HFF-Myc (cell line): ENCODE measurements around the gene GLT8D1.
A peak's percentile ranks its signal among the peaks of the same experiment; 100 is the strongest.

Experiments used
- DNase-seq: peaks from one replicate; pipeline ENCODE4 v3.0.0-alpha.2; 2011; ENCODE audit warnings: low read depth; ENCODE audit errors: extremely low read depth
- H3K4me3 ChIP-seq: replicated peaks from 2 replicates; pipeline ENCODE4 v1.5.1; 2011; ENCODE audit warnings: low read depth, mild to moderate bottlenecking, control low read depth, low read length
- TF ChIP-seq, protein P1 (sequence below): IDR thresholded peaks from 2 replicates; pipeline ENCODE4 v1.5.1; 2012; ENCODE audit warnings: mild to moderate bottlenecking, low read depth, low read length, control low read depth; ENCODE audit errors: missing control alignments

The GLT8D1 gene, protein sequence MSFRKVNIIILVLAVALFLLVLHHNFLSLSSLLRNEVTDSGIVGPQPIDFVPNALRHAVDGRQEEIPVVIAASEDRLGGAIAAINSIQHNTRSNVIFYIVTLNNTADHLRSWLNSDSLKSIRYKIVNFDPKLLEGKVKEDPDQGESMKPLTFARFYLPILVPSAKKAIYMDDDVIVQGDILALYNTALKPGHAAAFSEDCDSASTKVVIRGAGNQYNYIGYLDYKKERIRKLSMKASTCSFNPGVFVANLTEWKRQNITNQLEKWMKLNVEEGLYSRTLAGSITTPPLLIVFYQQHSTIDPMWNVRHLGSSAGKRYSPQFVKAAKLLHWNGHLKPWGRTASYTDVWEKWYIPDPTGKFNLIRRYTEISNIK

DNA sequence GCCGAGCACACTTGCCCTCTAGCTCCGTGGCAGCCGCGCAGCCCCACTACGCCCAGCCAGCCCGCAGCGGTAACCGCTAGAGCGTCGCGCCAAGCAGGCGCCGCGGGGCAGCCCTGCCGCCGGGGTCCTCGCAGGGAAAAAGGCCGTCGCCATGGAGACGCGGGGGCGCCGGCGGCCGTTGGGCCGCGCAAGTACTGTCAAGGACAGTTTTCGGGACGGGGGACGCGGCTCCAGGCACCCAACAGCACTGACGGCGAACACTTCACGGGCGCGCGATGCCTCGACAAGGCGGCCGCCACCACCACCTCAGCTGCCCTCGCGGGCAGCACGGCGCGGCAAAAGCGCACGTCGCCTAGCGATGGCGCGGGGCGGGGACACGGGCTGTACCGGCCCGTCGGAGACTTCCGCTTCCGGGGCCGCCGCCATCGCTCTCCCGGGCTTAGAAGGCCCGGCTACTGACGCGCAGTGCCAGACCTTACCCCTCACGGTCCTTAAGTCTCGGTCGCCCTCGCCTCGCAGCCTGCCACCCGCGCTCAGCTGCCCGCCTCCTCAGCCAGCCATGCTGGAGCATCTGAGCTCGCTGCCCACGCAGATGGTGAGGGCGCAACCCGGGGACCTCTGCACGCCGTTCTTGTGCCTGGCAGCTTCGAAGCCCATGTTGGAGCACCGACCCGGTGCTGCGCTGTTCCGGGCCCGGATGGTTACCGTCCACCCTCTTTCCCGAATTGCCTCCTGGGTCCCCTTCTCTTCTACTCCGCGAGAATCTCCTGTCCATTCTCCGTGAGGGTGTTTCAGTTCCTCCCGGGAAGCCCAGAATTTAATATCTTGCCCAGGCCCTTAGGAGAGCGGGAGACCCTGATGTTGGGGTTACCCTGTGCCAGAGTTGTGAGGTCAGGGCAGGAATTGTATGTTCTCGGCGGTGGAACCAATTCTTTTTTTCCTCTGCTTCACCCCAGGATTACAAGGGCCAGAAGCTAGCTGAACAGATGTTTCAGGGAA, at the start of gene GLT8D1, which contains the start of gene SPCS1:
TSS of gene GLT8D1 (minus strand) at position 104 of the 999 bp plus-strand sequence. CDS start 5,331 bp downstream, outside the sequence.
TSS of gene SPCS1 (plus strand) at position 419 of the 999 bp plus-strand sequence. CDS start at position 560, 141 bp downstream.
- TF ChIP-seq, protein P1, sequence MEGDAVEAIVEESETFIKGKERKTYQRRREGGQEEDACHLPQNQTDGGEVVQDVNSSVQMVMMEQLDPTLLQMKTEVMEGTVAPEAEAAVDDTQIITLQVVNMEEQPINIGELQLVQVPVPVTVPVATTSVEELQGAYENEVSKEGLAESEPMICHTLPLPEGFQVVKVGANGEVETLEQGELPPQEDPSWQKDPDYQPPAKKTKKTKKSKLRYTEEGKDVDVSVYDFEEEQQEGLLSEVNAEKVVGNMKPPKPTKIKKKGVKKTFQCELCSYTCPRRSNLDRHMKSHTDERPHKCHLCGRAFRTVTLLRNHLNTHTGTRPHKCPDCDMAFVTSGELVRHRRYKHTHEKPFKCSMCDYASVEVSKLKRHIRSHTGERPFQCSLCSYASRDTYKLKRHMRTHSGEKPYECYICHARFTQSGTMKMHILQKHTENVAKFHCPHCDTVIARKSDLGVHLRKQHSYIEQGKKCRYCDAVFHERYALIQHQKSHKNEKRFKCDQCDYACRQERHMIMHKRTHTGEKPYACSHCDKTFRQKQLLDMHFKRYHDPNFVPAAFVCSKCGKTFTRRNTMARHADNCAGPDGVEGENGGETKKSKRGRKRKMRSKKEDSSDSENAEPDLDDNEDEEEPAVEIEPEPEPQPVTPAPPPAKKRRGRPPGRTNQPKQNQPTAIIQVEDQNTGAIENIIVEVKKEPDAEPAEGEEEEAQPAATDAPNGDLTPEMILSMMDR: no peak
- no peak for DNase-seq

DNA sequence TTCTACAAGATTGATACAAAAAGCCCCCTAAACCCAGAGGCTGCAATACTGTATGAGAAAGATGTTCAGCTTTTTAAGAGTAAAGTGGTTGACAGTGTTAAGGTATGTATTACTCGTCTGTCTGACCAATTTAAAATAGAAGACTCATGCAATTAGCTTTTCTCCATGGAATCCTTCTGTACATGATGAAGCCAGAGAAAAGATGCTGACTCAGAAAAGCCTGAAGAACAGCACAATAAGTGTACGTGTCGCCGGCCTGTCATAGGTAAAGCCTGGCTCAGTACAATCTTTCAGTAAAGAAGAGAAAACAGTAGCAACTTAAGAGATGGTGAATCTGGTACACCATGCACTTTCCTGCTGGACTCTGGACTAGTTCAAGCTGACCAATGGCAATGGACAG, 48.8 kb upstream of the GLT8D1 start:
- no peak overlapping the region for H3K4me3 ChIP-seq
- DNase-seq: no peak
- TF ChIP-seq, protein P1: no peak

More for the DNA sequence above, at the start of gene GLT8D1, which contains the start of gene SPCS1:
- peak within 1 kb of the TSS; percentile 99 for H3K4me3 ChIP-seq

DNA sequence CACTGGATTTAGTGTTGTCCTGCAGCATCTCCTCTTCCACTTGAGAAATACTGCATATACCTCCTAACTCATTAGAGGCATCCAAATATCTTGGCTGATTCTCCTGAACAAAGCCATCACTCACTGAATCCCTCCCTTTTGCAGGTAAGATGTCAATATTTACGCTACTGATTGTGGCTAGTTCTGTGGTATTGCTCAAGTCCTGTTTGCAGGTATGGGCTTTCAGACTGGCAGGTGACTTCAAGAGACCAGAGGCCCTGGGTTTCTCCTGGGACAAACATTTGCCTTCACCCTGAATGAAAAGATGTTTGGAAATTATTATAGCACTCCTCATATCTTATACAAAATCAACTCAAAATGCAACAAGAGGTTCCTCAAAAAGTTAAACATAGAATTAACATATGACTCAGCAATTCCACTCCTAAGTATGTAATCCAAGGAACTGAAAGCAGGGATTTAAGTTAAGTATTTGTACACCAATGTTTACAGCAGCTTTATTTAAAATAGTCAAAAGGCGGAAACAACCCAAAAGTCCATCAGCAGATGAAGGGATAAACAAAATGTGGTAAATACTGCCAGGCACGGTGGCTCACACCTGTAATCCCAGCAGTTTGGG, 46.6 kb upstream of the GLT8D1 start:
- no peak for DNase-seq
- TF ChIP-seq, protein P1: no peak
- H3K4me3 ChIP-seq: no peak overlapping the region

DNA sequence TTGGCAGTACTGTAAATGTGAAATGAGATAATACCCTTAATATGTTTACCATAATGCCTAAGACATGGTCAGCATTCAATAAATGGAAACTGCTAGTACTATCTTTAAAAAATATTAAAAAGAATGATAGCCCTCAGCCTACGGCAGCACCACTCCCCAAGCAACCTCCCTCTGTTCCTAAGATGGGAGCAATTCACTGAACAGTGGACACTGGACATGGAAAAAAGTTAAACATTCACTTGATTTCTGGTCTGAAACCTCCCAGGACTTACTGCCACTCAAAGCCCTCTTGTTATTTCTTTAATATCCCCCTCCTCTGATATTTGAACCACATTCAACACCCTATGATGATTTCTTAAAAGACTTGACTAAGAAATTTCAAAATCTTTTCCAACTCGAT, 38.1 kb upstream of the GLT8D1 start:
- TF ChIP-seq, protein P1: no peak
- H3K4me3 ChIP-seq: no peak overlapping the region
- DNase-seq: no peak

DNA sequence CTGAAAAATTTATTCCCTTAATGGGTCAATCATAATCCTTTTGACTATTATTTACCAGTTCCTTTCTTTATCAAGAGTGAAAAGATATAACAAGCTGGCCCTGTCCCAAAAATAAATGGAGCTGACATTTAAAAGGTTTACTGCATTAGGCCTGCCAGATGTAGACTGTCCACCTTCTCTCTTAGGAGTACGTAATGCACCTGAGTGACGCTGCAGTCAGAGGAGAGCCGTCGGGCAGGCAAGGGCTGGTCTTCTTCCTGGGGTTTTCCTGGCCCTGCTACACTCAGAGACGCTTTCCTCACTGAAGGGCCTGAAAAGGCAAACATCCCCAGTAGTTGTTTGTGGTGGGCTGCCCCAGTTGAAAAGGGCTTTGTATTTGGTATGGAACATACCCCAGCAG, 37.6 kb upstream of the GLT8D1 start:
- TF ChIP-seq, protein P1: no peak
- H3K4me3 ChIP-seq: no peak overlapping the region
- no peak for DNase-seq

DNA sequence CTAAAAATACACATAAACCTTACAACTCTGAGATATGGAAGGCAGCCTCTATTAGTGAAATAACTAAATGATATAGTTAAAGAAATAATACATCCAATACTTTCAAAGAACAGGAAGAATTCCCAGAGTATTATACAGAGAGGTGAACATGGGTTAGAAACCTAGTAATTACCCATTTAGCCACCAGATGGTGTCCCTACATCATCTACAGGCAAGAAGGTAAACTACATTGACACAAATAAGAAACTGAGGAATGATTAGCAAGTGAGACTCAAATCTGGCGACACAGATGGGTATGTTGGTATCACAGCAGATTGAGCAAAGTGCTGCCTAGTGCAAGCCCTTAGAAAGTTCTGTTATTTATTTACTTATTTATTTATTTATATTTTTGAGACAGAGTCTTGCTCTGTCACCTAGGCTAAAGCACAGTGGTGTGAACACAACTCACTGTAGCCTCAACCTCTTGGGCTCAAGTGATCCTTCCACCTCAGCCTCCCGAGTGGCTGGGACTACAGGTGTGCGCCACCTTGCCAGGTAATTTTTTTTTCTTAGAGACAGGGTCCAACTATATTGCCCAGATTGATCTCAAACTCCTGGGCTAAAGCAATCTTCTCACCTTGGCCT, 36.9 kb upstream of the GLT8D1 start:
- H3K4me3 ChIP-seq: no peak overlapping the region
- no peak for DNase-seq
- TF ChIP-seq, protein P1: peak; percentile 39
